ENCODE data around the gene MFF.
"Not testable (repeated sequence)": the region's sequence is repeated elsewhere in the genome, so short reads cannot be mapped to it uniquely, and the experiment has no call there.

The MFF gene

GRCh38 chr2:227335713-227336112 lies 10.7 kb downstream of the MFF start:
- DNase-seq (ENCODE audit: low read depth): no peak

GRCh38 chr2:227337442-227337841 lies 12.4 kb downstream of the MFF start:
- no peak for DNase-seq (ENCODE audit: low read depth)

- no peak for DNase-seq (ENCODE audit: low read depth)
Observed at GRCh38 chr2:227339098-227339599, 14.1 kb downstream of the MFF start.

- no peak for DNase-seq (ENCODE audit: low read depth)
Observed at GRCh38 chr2:227340106-227340505, 15.1 kb downstream of the MFF start.

- DNase-seq (ENCODE audit: low read depth): no peak
Observed at GRCh38 chr2:227341553-227341952, 16.5 kb downstream of the MFF start.

GRCh38 chr2:227344231-227344630 lies 19.2 kb downstream of the MFF start:
- DNase-seq (ENCODE audit: low read depth): no peak

- no peak for DNase-seq (ENCODE audit: low read depth)
Observed at GRCh38 chr2:227347117-227347516, 22.1 kb downstream of the MFF start.

- no peak for DNase-seq (ENCODE audit: low read depth)
Observed at GRCh38 chr2:227348324-227348723, 23.3 kb downstream of the MFF start.

GRCh38 chr2:227349989-227350612 lies 25.1 kb downstream of the MFF start:
- no peak for DNase-seq (ENCODE audit: low read depth)

- no peak for DNase-seq (ENCODE audit: low read depth)
Observed at GRCh38 chr2:227351639-227352038, 26.6 kb downstream of the MFF start.

GRCh38 chr2:227360351-227360750 lies 35.3 kb downstream of the MFF start:
- no peak for DNase-seq (ENCODE audit: low read depth)

GRCh38 chr2:227363756-227364155 lies 38.7 kb downstream of the MFF start:
- no peak for DNase-seq (ENCODE audit: low read depth)

GRCh38 chr2:227364585-227365263 lies 39.7 kb downstream of the MFF start:
- not testable (repeated sequence) for DNase-seq (ENCODE audit: low read depth)

GRCh38 chr2:227365833-227366232 lies 40.8 kb downstream of the MFF start:
- DNase-seq (ENCODE audit: low read depth): no peak

- no peak for DNase-seq (ENCODE audit: low read depth)
Observed at GRCh38 chr2:227366769-227367426, 41.8 kb downstream of the MFF start.

- DNase-seq (ENCODE audit: low read depth): no peak
Observed at GRCh38 chr2:227367427-227367795, 42.4 kb downstream of the MFF start.

GRCh38 chr2:227368574-227368973 lies 43.5 kb downstream of the MFF start:
- DNase-seq (ENCODE audit: low read depth): no peak

GRCh38 chr2:227370092-227370491 lies 45.0 kb downstream of the MFF start:
- DNase-seq (ENCODE audit: low read depth): no peak

- no peak for DNase-seq (ENCODE audit: low read depth)
Observed at GRCh38 chr2:227370791-227371312, 45.8 kb downstream of the MFF start.

- DNase-seq (ENCODE audit: low read depth): no peak
Observed at GRCh38 chr2:227373389-227373788, 48.3 kb downstream of the MFF start.

- DNase-seq (ENCODE audit: low read depth): peak; percentile 14
Observed at GRCh38 chr2:227374158-227374557, 49.1 kb downstream of the MFF start.

- no peak for DNase-seq (ENCODE audit: low read depth)
Observed at GRCh38 chr2:227376656-227377396, 51.8 kb downstream of the MFF start.
